ENCODE measurements around the gene CEP170B.
"Not testable (repeated sequence)": the region's sequence is repeated elsewhere in the genome, so short reads cannot be mapped to it uniquely, and the experiment has no call there.

CEP170B gene

DNA sequence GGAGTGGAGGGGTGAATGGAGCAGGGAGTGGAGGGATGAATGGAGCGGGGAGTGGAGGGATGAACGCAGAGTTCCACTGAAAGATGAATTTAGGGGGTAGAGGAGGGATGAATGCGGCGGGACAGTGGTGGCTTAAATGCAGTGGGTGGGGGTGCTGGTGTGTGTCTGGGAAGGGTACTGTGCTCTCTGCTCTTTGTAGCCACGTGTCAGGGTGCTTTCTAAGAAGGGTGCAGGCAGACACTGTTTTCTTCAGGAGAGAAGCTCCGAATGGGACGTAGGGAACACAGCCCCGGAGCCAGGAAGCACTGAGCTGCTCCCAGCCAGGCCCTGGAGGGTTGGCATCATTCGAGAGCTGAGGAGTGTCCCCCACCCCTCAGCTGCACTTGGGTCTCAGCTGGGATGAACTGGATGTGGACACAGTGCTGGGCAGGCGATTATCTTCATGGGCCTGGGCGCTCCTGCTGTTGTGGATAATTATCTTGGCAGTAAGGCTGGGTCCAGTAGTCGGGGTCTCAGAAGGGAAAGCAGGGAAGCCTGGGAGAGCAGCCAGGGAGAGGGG, 9.5 kb upstream of the CEP170B start:
- Histone ChIP-seq H3K36me3 (ENCODE audit: control insufficient read depth, insufficient read depth, low read length) (no peaks in the 10 kb centered on the region), H3K27ac (ENCODE audit: low read depth, low read length) (no peak overlapping the region), H3K4me1 (ENCODE audit: control insufficient read depth, insufficient read depth, low read length) (no peaks in the 10 kb centered on the region), H3K27me3 (ENCODE audit: control insufficient read depth, insufficient read depth, low read length) (no peaks in the 10 kb centered on the region), H3K9ac (ENCODE audit: low read length) (no peak overlapping the region), H3K4me3 (ENCODE audit: low read length) (no peak overlapping the region)

DNA sequence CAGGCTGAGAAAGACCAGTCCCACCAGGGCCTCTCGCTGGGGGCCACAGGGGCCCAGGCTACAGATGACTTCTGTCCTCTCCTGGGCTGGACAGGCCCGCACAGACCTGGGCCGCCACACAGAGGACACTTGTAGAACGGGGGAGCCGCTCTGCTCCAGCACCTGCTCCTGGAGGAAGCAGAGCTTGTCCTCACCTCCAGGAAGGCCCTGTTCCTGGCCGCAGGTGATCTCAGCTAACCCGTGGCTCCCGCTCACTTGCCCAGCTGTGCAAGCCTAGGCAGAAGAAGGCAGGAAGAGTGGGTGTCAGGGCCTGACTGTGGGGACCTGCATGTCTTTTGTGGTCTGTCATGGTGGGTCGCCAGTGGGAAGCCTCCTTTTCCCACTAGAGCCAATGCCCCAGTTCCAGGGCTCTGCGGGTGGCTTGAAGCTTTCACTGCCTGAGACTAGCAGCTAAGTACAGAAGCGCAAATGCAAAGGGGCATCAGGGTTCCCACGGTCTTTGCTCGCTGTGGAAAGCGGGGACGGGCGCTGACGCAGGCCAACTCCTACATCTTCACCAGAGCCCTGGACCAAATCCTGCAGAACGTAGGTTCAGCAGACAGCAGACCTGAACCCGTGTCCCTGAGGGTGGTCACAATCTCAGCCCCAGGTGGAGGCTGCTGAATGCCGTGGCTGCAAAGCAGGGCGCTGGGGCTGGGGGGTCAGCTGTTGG, 8.8 kb upstream of the CEP170B start:
- Histone ChIP-seq H3K4me3 (ENCODE audit: low read length) (no peak overlapping the region), H3K36me3 (ENCODE audit: control insufficient read depth, insufficient read depth, low read length) (no peaks in the 10 kb centered on the region), H3K27me3 (ENCODE audit: control insufficient read depth, insufficient read depth, low read length) (no peaks in the 10 kb centered on the region), H3K27ac (ENCODE audit: low read depth, low read length) (no peak overlapping the region), H3K4me1 (ENCODE audit: control insufficient read depth, insufficient read depth, low read length) (no peaks in the 10 kb centered on the region), H3K9ac (ENCODE audit: low read length) (no peak overlapping the region)

DNA sequence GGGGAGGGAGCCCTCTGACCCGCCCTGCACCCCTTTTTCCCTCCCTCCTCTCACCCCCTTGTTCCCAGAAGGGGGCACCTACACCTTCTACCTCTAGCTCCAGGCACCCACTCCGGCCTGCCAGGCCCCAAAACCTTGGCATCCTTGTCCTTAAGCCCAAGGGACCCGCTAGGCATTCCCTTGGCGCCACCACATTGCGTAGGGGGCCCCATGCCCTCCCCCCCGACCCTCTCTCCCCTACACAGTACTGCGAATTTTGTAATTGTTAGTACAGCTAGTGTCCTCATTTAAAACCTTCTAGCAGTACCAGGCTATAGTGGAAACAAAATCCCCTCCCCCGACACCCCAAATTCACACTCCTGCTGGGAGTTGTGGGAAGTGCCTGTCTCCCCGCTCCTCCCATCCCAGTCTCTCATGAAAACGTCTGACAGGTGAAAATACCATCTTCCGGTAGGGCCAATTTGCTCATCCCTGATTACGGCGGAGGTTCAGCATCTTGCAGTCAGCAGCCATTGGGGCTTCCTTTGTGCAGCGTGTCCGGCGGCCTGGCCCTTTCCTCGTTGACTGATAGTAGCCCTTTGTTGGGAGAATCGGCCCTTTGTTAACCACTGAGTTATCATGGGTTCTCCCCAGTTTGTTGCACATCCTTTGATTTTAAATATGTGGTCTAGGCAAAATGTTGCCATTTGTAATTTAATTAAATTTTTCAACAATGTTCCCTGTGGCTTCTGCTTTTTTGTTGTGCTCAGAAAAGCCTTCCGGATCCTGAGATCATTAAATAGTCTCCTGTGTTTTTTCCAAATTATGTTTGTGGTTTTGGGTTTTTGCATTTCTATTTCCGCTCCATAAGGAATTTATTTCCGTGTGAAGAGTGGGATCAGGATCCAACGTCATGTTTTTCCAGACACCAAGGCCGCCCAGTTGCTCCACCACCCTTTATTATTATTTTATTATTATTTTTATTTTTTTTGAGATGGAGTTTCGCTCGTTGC, 7.9 kb upstream of the CEP170B start:
- Histone ChIP-seq H3K27ac (ENCODE audit: low read depth, low read length) (no peak overlapping the region), H3K27me3 (ENCODE audit: control insufficient read depth, insufficient read depth, low read length) (no peaks in the 10 kb centered on the region), H3K36me3 (ENCODE audit: control insufficient read depth, insufficient read depth, low read length) (no peaks in the 10 kb centered on the region), H3K4me1 (ENCODE audit: control insufficient read depth, insufficient read depth, low read length) (no peaks in the 10 kb centered on the region), H3K4me3 (ENCODE audit: low read length) (no peak overlapping the region), H3K9ac (ENCODE audit: low read length) (no peak overlapping the region)

DNA sequence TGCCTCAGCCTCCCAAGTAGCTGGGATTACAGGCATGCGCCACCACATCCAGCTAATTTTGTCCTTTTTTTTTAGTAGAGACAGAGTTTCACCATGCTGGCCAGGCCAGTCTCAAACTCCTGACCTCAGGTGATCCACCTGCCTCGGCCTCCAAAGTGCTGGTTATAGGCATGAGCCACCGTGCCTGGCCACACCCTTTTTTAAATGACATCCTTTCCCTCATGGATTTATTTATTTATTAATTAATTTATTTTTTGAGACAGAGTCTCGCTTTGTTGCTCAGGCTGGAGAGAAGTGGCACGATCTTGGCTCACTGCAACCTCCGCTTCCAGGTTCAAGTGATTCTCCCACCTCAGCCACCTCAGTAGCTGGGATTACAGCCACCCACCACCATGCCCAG, 7.1 kb upstream of the CEP170B start:
- not testable (repeated sequence) for H3K27ac ChIP-seq (ENCODE audit: low read depth, low read length); H3K9ac ChIP-seq (ENCODE audit: low read length); H3K4me3 ChIP-seq (ENCODE audit: low read length); H3K4me1 ChIP-seq (ENCODE audit: control insufficient read depth, insufficient read depth, low read length); H3K36me3 ChIP-seq (ENCODE audit: control insufficient read depth, insufficient read depth, low read length); H3K27me3 ChIP-seq (ENCODE audit: control insufficient read depth, insufficient read depth, low read length)

DNA sequence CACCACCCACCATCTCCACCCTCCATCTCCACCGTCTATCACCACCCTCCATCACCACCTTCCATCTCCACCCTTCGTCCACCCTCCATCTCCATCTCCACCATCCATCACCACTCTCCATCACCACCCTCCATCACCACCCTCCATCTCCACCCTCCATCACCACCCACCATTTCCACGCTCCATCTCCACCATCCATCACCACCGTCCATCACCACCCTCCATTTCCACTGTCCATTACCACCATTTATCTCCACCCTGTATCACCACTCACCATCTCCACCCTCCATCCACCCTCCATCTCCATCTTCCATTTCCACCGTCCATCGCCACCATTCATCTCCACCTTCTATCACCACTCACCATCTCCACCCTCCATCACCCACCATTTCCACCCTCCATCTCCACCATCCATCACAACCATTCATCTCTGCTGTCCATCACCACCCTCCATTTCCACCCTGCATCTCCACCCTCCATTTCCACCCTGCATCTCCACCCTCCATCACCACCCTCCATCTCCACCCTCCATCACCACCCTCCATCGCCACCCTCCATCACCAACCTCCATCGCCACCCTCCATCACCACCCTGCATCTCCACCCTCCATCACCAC, 6.1 kb upstream of the CEP170B start:
- no peaks in the 10 kb centered on the region for H3K36me3 ChIP-seq (ENCODE audit: control insufficient read depth, insufficient read depth, low read length)

DNA sequence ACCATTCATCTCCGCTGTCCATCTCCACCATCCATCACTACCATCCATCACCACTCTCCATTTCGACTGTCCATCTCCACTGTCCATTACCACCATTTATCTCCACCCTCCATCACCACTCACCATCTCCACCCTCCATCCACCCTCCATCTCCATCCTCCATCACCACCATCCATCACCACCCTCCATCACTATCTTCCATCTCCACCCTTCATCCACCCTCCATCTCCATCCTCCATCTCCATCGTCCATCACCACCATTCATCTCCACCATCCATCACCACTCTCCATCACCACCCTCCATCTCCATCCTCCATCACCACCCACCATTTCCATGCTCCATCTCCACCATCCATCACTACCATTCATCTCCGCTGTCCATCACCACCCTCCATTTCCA, 5.2 kb upstream of the CEP170B start:
- H3K4me1 ChIP-seq (ENCODE audit: control insufficient read depth, insufficient read depth, low read length) = peaks cover 3% of the 10 kb centered on the region
- no peak overlapping the region for H3K4me3 ChIP-seq (ENCODE audit: low read length)
- H3K9ac ChIP-seq (ENCODE audit: low read length) = no peak overlapping the region
- no peaks in the 10 kb centered on the region for H3K27me3 ChIP-seq (ENCODE audit: control insufficient read depth, insufficient read depth, low read length)
- no peaks in the 10 kb centered on the region for H3K36me3 ChIP-seq (ENCODE audit: control insufficient read depth, insufficient read depth, low read length)
- no peak overlapping the region for H3K27ac ChIP-seq (ENCODE audit: low read depth, low read length)

More for the DNA sequence above, 6.1 kb upstream of the CEP170B start:
- no peak overlapping the region for H3K4me3 ChIP-seq (ENCODE audit: low read length)
- H3K4me1 ChIP-seq (ENCODE audit: control insufficient read depth, insufficient read depth, low read length) = no peaks in the 10 kb centered on the region
- no peak overlapping the region for H3K27ac ChIP-seq (ENCODE audit: low read depth, low read length)
- H3K9ac ChIP-seq (ENCODE audit: low read length) = no peak overlapping the region
- no peaks in the 10 kb centered on the region for H3K27me3 ChIP-seq (ENCODE audit: control insufficient read depth, insufficient read depth, low read length)

DNA sequence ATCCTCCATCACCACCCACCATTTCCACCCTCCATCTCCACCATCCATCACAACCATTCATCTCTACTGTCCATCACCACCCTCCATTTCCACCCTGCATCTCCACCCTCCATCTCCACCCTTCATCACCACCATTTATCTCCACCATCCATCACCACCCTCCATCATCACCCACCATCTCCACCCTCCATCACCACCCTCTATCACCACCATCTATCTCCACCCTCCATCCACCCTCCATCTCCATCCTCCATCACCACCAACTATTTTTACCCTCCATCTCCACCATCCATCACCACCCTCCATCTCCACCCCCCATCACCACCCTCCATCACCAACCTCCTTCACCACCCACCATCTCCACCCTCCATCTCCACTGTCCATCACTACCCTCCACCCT, 4.7 kb upstream of the CEP170B start:
- H3K4me3 ChIP-seq (ENCODE audit: low read length) = no peak overlapping the region
- H3K9ac ChIP-seq (ENCODE audit: low read length) = no peak overlapping the region
- H3K27ac ChIP-seq (ENCODE audit: low read depth, low read length) = no peak overlapping the region
- H3K36me3 ChIP-seq (ENCODE audit: control insufficient read depth, insufficient read depth, low read length) = no peaks in the 10 kb centered on the region
- peaks cover 3% of the 10 kb centered on the region for H3K4me1 ChIP-seq (ENCODE audit: control insufficient read depth, insufficient read depth, low read length)
- no peaks in the 10 kb centered on the region for H3K27me3 ChIP-seq (ENCODE audit: control insufficient read depth, insufficient read depth, low read length)

DNA sequence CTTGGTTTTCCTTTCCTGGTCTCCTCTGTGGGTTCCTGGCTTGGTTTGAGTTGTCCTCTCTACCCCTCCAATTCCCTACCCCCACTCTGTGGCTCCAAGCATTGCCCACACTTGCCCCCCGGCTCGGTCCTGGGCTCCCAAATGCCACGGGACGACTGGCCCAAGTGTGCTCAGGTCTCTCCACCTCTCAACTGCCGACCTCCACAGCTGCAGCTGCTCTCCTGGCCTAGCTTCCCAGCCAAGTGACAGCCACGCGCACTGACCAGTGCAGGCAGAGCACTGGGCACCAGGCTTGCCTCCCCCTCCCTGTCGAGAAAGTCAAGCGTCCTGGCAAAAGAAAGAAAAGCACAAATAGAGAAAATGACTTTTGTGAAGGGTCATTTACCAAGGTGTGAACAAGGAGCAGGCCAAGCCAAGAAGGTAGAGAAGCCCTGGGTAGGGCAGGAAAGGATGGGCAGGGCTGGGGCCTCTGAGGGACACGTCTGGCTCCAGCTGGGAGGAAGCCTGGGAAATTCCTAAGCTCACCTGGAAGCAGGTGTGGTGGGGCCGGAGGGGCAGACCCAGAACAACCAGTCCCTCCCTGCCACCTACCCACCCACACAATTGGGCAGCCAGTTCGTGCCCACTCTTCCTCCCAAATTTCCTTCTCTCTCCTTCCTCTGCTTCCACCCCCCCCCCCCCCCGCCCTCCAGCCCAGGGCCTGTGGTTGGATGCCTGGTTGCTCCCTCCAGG, 1.8 kb upstream of the CEP170B start:
- no peaks in the 10 kb centered on the region for H3K27me3 ChIP-seq (ENCODE audit: control insufficient read depth, insufficient read depth, low read length)
- no peak overlapping the region for H3K9ac ChIP-seq (ENCODE audit: low read length)
- no peaks in the 10 kb centered on the region for H3K36me3 ChIP-seq (ENCODE audit: control insufficient read depth, insufficient read depth, low read length)
- peaks cover 3% of the 10 kb centered on the region for H3K4me1 ChIP-seq (ENCODE audit: control insufficient read depth, insufficient read depth, low read length)
- H3K4me3 ChIP-seq (ENCODE audit: low read length) = peak overlapping the region; percentile 48
- no peak overlapping the region for H3K27ac ChIP-seq (ENCODE audit: low read depth, low read length)

DNA sequence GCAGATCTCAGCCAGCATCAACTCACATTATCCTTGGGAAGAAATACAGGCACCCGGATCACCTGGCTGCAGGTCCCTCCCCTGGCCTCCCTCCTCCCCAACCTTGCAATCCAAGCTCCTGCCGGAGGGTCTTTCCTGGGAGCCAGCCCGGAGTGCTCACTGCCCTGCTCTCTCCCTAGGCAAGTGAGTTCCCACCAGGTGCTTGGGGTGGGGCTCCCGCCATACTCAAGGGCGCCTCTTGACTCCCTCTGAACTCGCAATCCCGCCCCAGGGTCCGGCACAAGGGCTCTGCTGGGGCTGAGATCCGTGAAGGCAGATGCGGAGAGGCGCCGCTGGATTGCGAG, 1.2 kb upstream of the CEP170B start:
- Histone ChIP-seq H3K27ac (ENCODE audit: low read depth, low read length) (no peak overlapping the region), H3K4me3 (ENCODE audit: low read length) (peak overlapping the region; percentile 48), H3K27me3 (ENCODE audit: control insufficient read depth, insufficient read depth, low read length) (no peaks in the 10 kb centered on the region), H3K36me3 (ENCODE audit: control insufficient read depth, insufficient read depth, low read length) (no peaks in the 10 kb centered on the region), H3K9ac (ENCODE audit: low read length) (no peak overlapping the region), H3K4me1 (ENCODE audit: control insufficient read depth, insufficient read depth, low read length) (peaks cover 3% of the 10 kb centered on the region)

DNA sequence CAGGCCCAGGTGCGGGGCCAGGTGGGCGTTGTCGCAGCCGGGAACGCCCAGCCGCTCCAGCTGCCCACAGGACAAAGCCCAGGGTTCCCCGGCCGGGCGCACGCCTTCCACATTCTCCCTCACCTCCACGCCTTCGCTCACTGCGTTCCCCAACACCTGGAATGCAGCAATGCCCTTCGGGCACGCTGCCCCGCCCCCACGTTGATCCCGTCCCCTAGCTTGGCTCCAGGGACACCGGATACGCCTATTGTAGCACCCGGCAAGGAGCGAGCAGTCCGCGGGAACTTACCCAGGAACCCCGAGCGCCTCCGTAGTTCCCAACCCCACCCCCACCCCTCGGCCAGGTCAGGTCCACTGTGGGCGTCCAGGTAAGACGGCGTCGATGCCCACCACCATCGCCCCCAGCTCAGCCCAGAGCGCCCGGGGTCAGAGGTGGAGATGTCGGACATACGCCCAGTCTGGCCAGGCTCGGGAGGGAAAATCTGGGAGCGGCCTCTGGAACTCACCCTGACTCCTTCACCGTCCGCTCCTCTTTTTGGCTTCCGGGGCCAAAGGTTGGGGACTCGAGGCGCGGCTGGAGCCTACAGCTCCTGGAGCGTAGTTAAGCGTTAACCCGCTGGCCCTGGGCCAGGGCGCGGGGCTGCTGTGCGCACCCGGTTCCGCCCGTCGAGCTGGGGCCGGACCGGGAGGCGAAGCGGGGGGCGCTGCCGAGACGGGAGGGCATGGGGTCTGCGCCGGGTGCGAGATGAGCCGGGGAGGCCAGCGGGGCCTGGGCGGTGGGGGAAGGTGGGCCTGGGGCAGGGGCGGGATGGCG, 594 bp upstream of the CEP170B start:
- no peak overlapping the region for H3K27ac ChIP-seq (ENCODE audit: low read depth, low read length)
- no peaks in the 10 kb centered on the region for H3K27me3 ChIP-seq (ENCODE audit: control insufficient read depth, insufficient read depth, low read length)
- peaks cover 2% of the 10 kb centered on the region for H3K36me3 ChIP-seq (ENCODE audit: control insufficient read depth, insufficient read depth, low read length)
- no peak overlapping the region for H3K9ac ChIP-seq (ENCODE audit: low read length)
- H3K4me1 ChIP-seq (ENCODE audit: control insufficient read depth, insufficient read depth, low read length) = peaks cover 3% of the 10 kb centered on the region
- H3K4me3 ChIP-seq (ENCODE audit: low read length) = peak overlapping the region; percentile 48

DNA sequence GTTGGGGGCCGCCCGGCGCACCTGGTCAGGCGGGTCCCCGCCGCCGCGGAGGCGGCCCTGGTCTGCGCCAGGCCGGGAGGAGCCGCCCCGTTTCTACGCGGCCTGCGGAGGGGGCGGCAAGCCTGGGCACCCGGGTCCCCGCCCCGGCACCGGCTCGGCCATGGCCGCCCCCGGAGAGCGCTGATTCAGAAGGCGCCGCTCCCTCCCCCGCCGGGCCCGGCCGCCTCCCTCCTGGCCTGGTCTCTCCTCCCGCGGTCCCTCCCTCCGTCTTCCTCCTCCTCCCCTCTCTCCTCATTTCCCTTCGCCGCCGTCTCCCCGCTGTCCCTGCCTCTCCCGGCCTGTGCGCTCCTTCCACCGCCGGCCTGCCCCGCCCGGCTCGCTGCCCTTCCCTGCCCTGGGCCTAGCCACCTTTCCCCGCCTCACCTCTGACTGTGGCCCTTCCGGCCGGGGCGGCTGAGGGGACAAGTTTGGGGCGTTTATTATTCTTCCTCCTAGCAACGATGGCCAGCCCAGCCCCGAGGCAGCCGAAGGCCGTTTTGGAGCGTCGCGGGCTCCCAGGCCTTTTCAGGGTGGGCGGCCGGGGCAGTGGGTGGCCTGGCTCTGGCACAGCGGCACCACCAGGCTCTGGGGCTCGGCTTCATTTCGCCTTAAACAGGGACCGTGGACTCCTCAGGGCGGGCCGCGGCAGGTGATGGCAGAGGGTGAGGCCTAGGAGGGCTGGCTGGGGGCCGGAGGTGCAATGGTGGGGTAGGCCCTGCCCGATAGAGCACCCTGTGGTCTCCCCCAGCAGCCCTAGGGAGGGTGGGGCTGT, 768 bp downstream of the CEP170B start:
- peak overlapping the region; percentile 63 for H3K4me3 ChIP-seq (ENCODE audit: low read length)
- no peaks in the 10 kb centered on the region for H3K27me3 ChIP-seq (ENCODE audit: control insufficient read depth, insufficient read depth, low read length)
- H3K27ac ChIP-seq (ENCODE audit: low read depth, low read length) = peak overlapping the region; percentile 11
- peak overlapping the region; percentile 45 for H3K9ac ChIP-seq (ENCODE audit: low read length)
- H3K36me3 ChIP-seq (ENCODE audit: control insufficient read depth, insufficient read depth, low read length) = peaks cover 4% of the 10 kb centered on the region
- peaks cover 3% of the 10 kb centered on the region for H3K4me1 ChIP-seq (ENCODE audit: control insufficient read depth, insufficient read depth, low read length)
